Ovary (tissue), 3 donors: ENCODE results near the gene ORC1.

Source experiments
- CTCF ChIP-seq, 3 donors: fragments of 450-650 bp in 2 of 3; fragments of 200-600 bp in 1 of 3; IDR thresholded peaks; one replicate each; pipeline versions ENCODE4 v1.5.1 to v1.8.0; 2016 to 2022; ENCODE audit warnings: antibody characterized with exemption in 3 of 3, mild to moderate bottlenecking in 1 of 3
- POLR2A ChIP-seq: fragments of 450-650 bp; IDR thresholded peaks from one replicate; pipeline ENCODE4 v1.6.1; 2017; ENCODE audit warnings: antibody characterized with exemption, mild to moderate bottlenecking, moderate library complexity
- donor health status: DM: no; HTN: no; CAD: no.

GRCh38 chr1:52400131-52400530 is 4.1 kb downstream of the ORC1 start:
- TF ChIP-seq CTCF (IDR thresholded peaks at IDR 0.05), result no peak
- TF ChIP-seq POLR2A, result no peak
